HepG2 (cell line): Measurements from ENCODE around the gene PEAR1. TPM values are rescaled to one million over a fixed set of nuclear protein-coding genes. Genes with fewer than 3 reads are reported as not detected.

Experiments used
- ATAC-seq: fragments of 200-7000 bp; cut with Tn5 transposase; 3 replicates; pipeline ENCODE4 v1.9.1; 2020; ENCODE audit warnings: mild to moderate bottlenecking, moderate library complexity
- BruUV-seq: library from RNA; stranded (reverse); fragments of 400-500 nt; replicated peaks from 2 replicates; lab custom pipeline; 2021; lab: Mats Ljungman, UMichigan
- CTCF ChIA-PET: fragments of 300-600 bp; formaldehyde crosslinking; extraction: SDS; loops from one replicate; lab custom pipeline; 2021; ENCODE audit warnings: low total read pairs, inconsistent platforms, low intra/inter-chr PET ratio; lab: Yijun Ruan, JAX
- POLR2A ChIA-PET: fragments of 350-600 bp; sonication (Branson Sonifier 250); formaldehyde crosslinking; loops from one replicate; lab custom pipeline; 2020; ENCODE audit warnings: antibody characterized with exemption, inconsistent platforms; lab: Yijun Ruan, JAX
- DNase-seq: peaks from one replicate; pipeline ENCODE4 v3.0.0-alpha.2; 2015; ENCODE audit warnings: low spot score
- FAIRE-seq: peaks from 3 replicates; lab custom pipeline; 2011; peaks lifted over from hg19 to GRCh38; lab: Jason Lieb, UNC
- H2AFZ ChIP-seq: one replicate; pipeline ENCODE4 v1.6.1; 2011; ENCODE audit warnings: low read length, inconsistent platforms
- H3K27ac ChIP-seq: fragments of 300-600 bp; 3 replicates; pipeline ENCODE4 v1.8.0; 2011; ENCODE audit warnings: mixed run types, mild to moderate bottlenecking, mixed read lengths, low read length, inconsistent platforms; ENCODE audit not compliant: insufficient read depth; ENCODE audit errors: extremely low read length
- H3K27me3 ChIP-seq, 2 experiments: fragments of 200-600 bp in 1 of 2; 2 replicates in 1 of 2; 3 replicates in 1 of 2; pipeline versions ENCODE4 v1.6.0 to v1.8.0; 2011; ENCODE audit warnings: low read length in 2 of 2, mild to moderate bottlenecking in 2 of 2, moderate library complexity in 2 of 2, inconsistent platforms in 1 of 2; ENCODE audit not compliant: insufficient read depth in 2 of 2, control insufficient read depth in 1 of 2
- H3K36me3 ChIP-seq, 2 experiments: fragments of 200-600 bp in 1 of 2; replicated peaks in 1 of 2; 2 replicates in 1 of 2; 3 replicates in 1 of 2; pipeline versions ENCODE4 v1.5.1 to v1.8.0; 2011; ENCODE audit warnings: low read length in 2 of 2, inconsistent platforms in 1 of 2; ENCODE audit not compliant: insufficient read depth in 2 of 2, control insufficient read depth in 1 of 2
- H3K4me1 ChIP-seq: 2 replicates; pipeline ENCODE4 v1.5.1; 2012; ENCODE audit warnings: low read length, inconsistent platforms; ENCODE audit not compliant: insufficient read depth
- H3K4me2 ChIP-seq: 2 replicates; pipeline ENCODE4 v1.6.0; 2011; ENCODE audit warnings: low read depth, low read length, inconsistent platforms
- H3K4me3 ChIP-seq, 3 experiments: fragments of 200-600 bp in 1 of 3; sonication (generic), shearing (Covaris generic) in 1 of 3; replicated peaks in 1 of 3; 2 replicates each; pipeline ENCODE4 v1.5.1; 2011 to 2016; ENCODE audit warnings: low read length in 3 of 3, inconsistent platforms in 2 of 3, low read depth in 2 of 3, mild to moderate bottlenecking in 2 of 3, control low read depth in 1 of 3, mixed read lengths in 1 of 3; ENCODE audit not compliant: insufficient read depth in 1 of 3
- H3K79me2 ChIP-seq: one replicate; pipeline ENCODE4 v1.6.1; 2011; ENCODE audit warnings: low read length, inconsistent platforms; ENCODE audit not compliant: insufficient read depth
- H3K9ac ChIP-seq: 2 replicates; pipeline ENCODE4 v1.6.0; 2011; ENCODE audit warnings: mild to moderate bottlenecking, low read depth, low read length, inconsistent platforms; ENCODE audit not compliant: insufficient read depth
- H3K9me3 ChIP-seq: 2 replicates; pipeline ENCODE4 v1.5.1; 2012; ENCODE audit warnings: mild to moderate bottlenecking, low read length
- H4K20me1 ChIP-seq: 2 replicates; pipeline ENCODE4 v1.6.0; 2011; ENCODE audit warnings: inconsistent platforms, mild to moderate bottlenecking, low read length, moderate library complexity; ENCODE audit not compliant: insufficient read depth
- ARID5B ChIP-seq: IDR thresholded peaks from 2 replicates; pipeline ENCODE4 v1.4.0; 2020; ENCODE audit warnings: mild to moderate bottlenecking, missing genetic modification reagents
- ATF3 ChIP-seq: sonication (generic); formaldehyde crosslinking; IDR thresholded peaks from 2 replicates; pipeline ENCODE4 v1.4.0; 2020; ENCODE audit warnings: missing genetic modification reagents
- EZH2 ChIP-seq: conservative IDR thresholded peaks from 2 replicates; pipeline ENCODE4 v1.6.1; 2012; ENCODE audit warnings: mild to moderate bottlenecking, low read depth, low read length, moderate library complexity
- HIC2 ChIP-seq: sonication (generic); formaldehyde crosslinking; IDR thresholded peaks from 2 replicates; pipeline ENCODE4 v1.9.0; 2022; ENCODE audit warnings: low read depth, missing genetic modification reagents
- RFX1 ChIP-seq: fragments of 450-650 bp; IDR thresholded peaks from 2 replicates; pipeline ENCODE4 v1.6.1; 2017
- ZNF101 ChIP-seq: sonication (generic); formaldehyde crosslinking; IDR thresholded peaks from 2 replicates; pipeline ENCODE4 v1.4.0; 2020; ENCODE audit warnings: mild to moderate bottlenecking, low read depth, missing genetic modification reagents, borderline replicate concordance
- ZNF580 ChIP-seq: IDR thresholded peaks from 2 replicates; pipeline ENCODE4 v1.6.1; 2016; ENCODE audit warnings: low read depth, borderline replicate concordance
- ZNF646 ChIP-seq: sonication (generic); formaldehyde crosslinking; IDR thresholded peaks from 2 replicates; pipeline ENCODE4 v1.9.0; 2021; ENCODE audit warnings: mild to moderate bottlenecking, missing genetic modification reagents
- ZNF891 ChIP-seq: sonication (generic); formaldehyde crosslinking; IDR thresholded peaks from 2 replicates; pipeline ENCODE4 v1.5.0; 2020; ENCODE audit warnings: mild to moderate bottlenecking, missing genetic modification reagents
- WGBS: methylation state at CpG from one replicate; pipeline ENCODE4 v1.1.6; 2017; ENCODE audit warnings: low lambda C conversion rate; 5-methylcytosine and 5-hydroxymethylcytosine counted together
- in situ Hi-C: cut with HindIII; loops from 2 replicates; pipeline ENCODE4 v1.10.0; 2017; ENCODE audit warnings: low pct_unique_long_range_greater_than_20kb; ENCODE audit not compliant: extremely low pct_ligation_motif_present
- intact Hi-C: fragments of 100-400 bp; cut with micrococcal nuclease; formaldehyde crosslinking; loops from one replicate; pipeline ENCODE4 v1.10.0; 2022; ENCODE audit not compliant: unreplicated experiment
- polyA plus RNA-seq, 8 experiments: library from polyadenylated mRNA; depleted of rRNA in 3 of 8; stranded (reverse) in 7 of 8; unstranded in 1 of 8; fragments of >200 nt; fragmentation: Illumina TruSeq in 4 of 8; extraction: Trizol in 4 of 8; gene quantifications; 2 replicates each; pipeline versions ENCODE4 v1.2.1 to v1.2.3, GENCODE V29; 2011 to 2016; ENCODE audit warnings: low read depth in 4 of 8, missing spikeins in 1 of 8, mixed read lengths in 1 of 8; ENCODE audit not compliant: insufficient read depth in 1 of 8
- total RNA-seq, 5 experiments: library from RNA; depleted of rRNA; stranded (reverse); fragments of >200 nt; fragmentation: Illumina TruSeq; extraction: Trizol; gene quantifications; 2 replicates each; pipeline ENCODE4 v1.2.3, GENCODE V29; 2016; ENCODE audit warnings: low read depth in 1 of 5

Gene PEAR1
- total and polyA plus RNA-seq, 2 of the 13 experiments (the other 11 are each of a cell fraction or from before 2014, with no cell fraction given) = 0.27 to 0.41 TPM

- in situ Hi-C loops = loop anchor here (5.0 to 10.0 kb wide), 2 partner anchors 64 to 166 kb away; no protein-coding TSS in a partner anchor
- H3K27me3 ChIP-seq = peaks cover 25 to 92% of the 10 kb centered on the region in 2 experiments
- peak; percentile 23 for ATAC-seq
- H4K20me1 ChIP-seq = 0 out of 2 replicates have a peak, but pooled peaks cover 2% of the 10 kb centered on the region
- intact Hi-C loops = loop anchor here (1.0 to 10.0 kb wide), 2 partner anchors 22 to 66 kb away; no protein-coding TSS in a partner anchor
- no peaks in the 10 kb centered on the region for H3K79me2 ChIP-seq
- ChIA-PET CTCF (interaction anchor here (1.4 to 3.8 kb wide), 3 partner anchors 22 to 172 kb away, joined by 6 to 21 read pairs (median 8); no protein-coding TSS in a partner anchor), POLR2A (interaction anchor here (1.0 to 1.7 kb wide), 2 partner anchors 134 to 171 kb away, joined by 4 read pairs; no protein-coding TSS in a partner anchor)
- H3K4me2 ChIP-seq = peak within 1 kb of the TSS; percentile 68
- DNase-seq = no peak
- peaks cover 24% of the 10 kb centered on the region for H3K4me1 ChIP-seq
- 32% methylated on average over 22 of the region's 69 CpGs for WGBS
- no peak within 1 kb of the TSS for H3K27ac ChIP-seq
- H3K36me3 ChIP-seq = no peaks in the 10 kb centered on the region
- BruUV-seq = no TSS peak
- no peak within 1 kb of the TSS for H2AFZ ChIP-seq
- FAIRE-seq = no peak
- no peak within 1 kb of the TSS for H3K9ac ChIP-seq
- peak within 1 kb of the TSS in 1 of 3 experiments; percentile 55; a peak in 1 of 6 replicates for H3K4me3 ChIP-seq
- no peaks in the 10 kb centered on the region for H3K9me3 ChIP-seq
- TF ChIP-seq ZNF646 = no peak
- no peak for TF ChIP-seq ARID5B (CRISPR knock-in tag)
- TF ChIP-seq ZNF580 (CRISPR knock-in tag) = no peak
- TF ChIP-seq ZNF101 (CRISPR knock-in tag) = no peak
- TF ChIP-seq RFX1 = no peak
- 0 out of 2 replicates have a peak, but pooled peaks have one; percentile 2 for TF ChIP-seq EZH2
- no peak for TF ChIP-seq ATF3 (CRISPR knock-in tag)
- TF ChIP-seq ZNF891 (CRISPR knock-in tag) = no peak
- no peak for TF ChIP-seq HIC2 (CRISPR knock-in tag)
Measured at GRCh38 chr1:156860628-156861423, 32.7 kb upstream of the PEAR1 start, which contains the start of gene NTRK1. Gene NTRK1 (plus strand): TSS chr1:156860865. CDS start chr1:156860935, 70 bp downstream.
